H9 (cell line): ENCODE measurements around the gene PACS1. TPM values are rescaled to one million over a fixed set of nuclear protein-coding genes. Genes with fewer than 3 reads are reported as not detected.

Experiments
- DNase-seq: peaks from one replicate; pipeline ENCODE4 v3.0.0-alpha.2; 2017
- H2AFZ ChIP-seq: one replicate; pipeline ENCODE4 v1.6.1; 2013; ENCODE audit warnings: mild to moderate bottlenecking, low read length, control low read depth, moderate library complexity
- H2AK5ac ChIP-seq: 2 replicates; pipeline ENCODE4 v1.6.1; 2013; ENCODE audit warnings: low read length, control low read depth, mixed read lengths; ENCODE audit not compliant: insufficient read length
- H2BK120ac ChIP-seq: one replicate; pipeline ENCODE4 v1.6.1; 2013; ENCODE audit warnings: low read depth, mild to moderate bottlenecking, low read length, control low read depth, inconsistent platforms; ENCODE audit not compliant: poor library complexity, severe bottlenecking
- H2BK12ac ChIP-seq: 2 replicates; pipeline ENCODE4 v1.6.1; 2013; ENCODE audit warnings: low read length, control low read depth, mixed read lengths, low read depth; ENCODE audit not compliant: insufficient read length
- H2BK15ac ChIP-seq: 2 replicates; pipeline ENCODE4 v1.6.1; 2013; ENCODE audit warnings: low read depth, low read length, control low read depth
- H2BK20ac ChIP-seq: one replicate; pipeline ENCODE4 v1.6.1; 2013; ENCODE audit warnings: low read depth, mild to moderate bottlenecking, low read length, control low read depth, inconsistent platforms; ENCODE audit not compliant: poor library complexity, severe bottlenecking
- H2BK5ac ChIP-seq: 2 replicates; pipeline ENCODE4 v1.6.1; 2013; ENCODE audit warnings: low read length, control low read depth, mixed read lengths; ENCODE audit not compliant: insufficient read length
- H3K14ac ChIP-seq: 2 replicates; pipeline ENCODE4 v1.6.1; 2013; ENCODE audit warnings: low read length, control low read depth; ENCODE audit not compliant: insufficient read depth
- H3K18ac ChIP-seq: 2 replicates; pipeline ENCODE4 v1.6.1; 2013; ENCODE audit warnings: low read depth, mild to moderate bottlenecking, mixed read lengths, low read length, control low read depth; ENCODE audit not compliant: insufficient read length
- H3K23ac ChIP-seq: 2 replicates; pipeline ENCODE4 v1.6.1; 2013; ENCODE audit warnings: low read length, control low read depth, mixed read lengths, low read depth; ENCODE audit not compliant: insufficient read length
- H3K23me2 ChIP-seq: 2 replicates; pipeline ENCODE4 v1.6.1; 2013; ENCODE audit warnings: low read depth, mild to moderate bottlenecking, mixed read lengths, low read length, control low read depth; ENCODE audit not compliant: insufficient read length, poor library complexity, severe bottlenecking
- H3K27ac ChIP-seq: 2 replicates; pipeline ENCODE4 v1.5.1; 2013; ENCODE audit warnings: low read length, control low read depth, mixed read lengths, low read depth; ENCODE audit not compliant: insufficient read length
- H3K27me3 ChIP-seq: 2 replicates; pipeline ENCODE4 v1.6.1; 2013; ENCODE audit warnings: low read length, control low read depth, inconsistent platforms; ENCODE audit not compliant: insufficient read depth
- H3K4ac ChIP-seq: 2 replicates; pipeline ENCODE4 v1.6.1; 2013; ENCODE audit warnings: low read depth, mild to moderate bottlenecking, control low read depth, inconsistent platforms, low read length, moderate library complexity
- H3K4me1 ChIP-seq: 2 replicates; pipeline ENCODE4 v1.6.1; 2013; ENCODE audit warnings: low read length, control low read depth, inconsistent platforms; ENCODE audit not compliant: insufficient read depth
- H3K4me2 ChIP-seq: 2 replicates; pipeline ENCODE4 v1.6.1; 2013; ENCODE audit warnings: low read length, control low read depth, mixed read lengths; ENCODE audit not compliant: insufficient read length, insufficient read depth
- H3K56ac ChIP-seq: 2 replicates; pipeline ENCODE4 v1.6.1; 2013; ENCODE audit warnings: low read depth, mild to moderate bottlenecking, mixed read lengths, low read length, control low read depth; ENCODE audit not compliant: insufficient read length
- H3K79me1 ChIP-seq: 2 replicates; pipeline ENCODE4 v1.6.1; 2013; ENCODE audit warnings: low read depth, mild to moderate bottlenecking, moderate library complexity, low read length, control low read depth, inconsistent platforms; ENCODE audit not compliant: insufficient read depth, poor library complexity, severe bottlenecking
- H3K79me2 ChIP-seq: 2 replicates; pipeline ENCODE4 v1.6.1; 2013; ENCODE audit warnings: low read length, control low read depth, inconsistent platforms; ENCODE audit not compliant: insufficient read depth
- H3K9ac ChIP-seq: 2 replicates; pipeline ENCODE4 v1.6.1; 2013; ENCODE audit warnings: low read length, control low read depth, mixed read lengths; ENCODE audit not compliant: insufficient read length; ENCODE audit errors: extremely low read depth
- H3K9me3 ChIP-seq: one replicate; pipeline ENCODE4 v1.6.1; 2013; ENCODE audit warnings: low read depth, low read length, inconsistent platforms; ENCODE audit not compliant: control insufficient read depth
- H3T11ph ChIP-seq: one replicate; pipeline ENCODE4 v1.6.1; 2013; ENCODE audit warnings: mild to moderate bottlenecking, low read length, control low read depth, inconsistent platforms
- H4K20me1 ChIP-seq: one replicate; pipeline ENCODE4 v1.6.1; 2013; ENCODE audit not compliant: control insufficient read depth, insufficient read length, insufficient read depth
- H4K5ac ChIP-seq: 2 replicates; pipeline ENCODE4 v1.6.1; 2013; ENCODE audit warnings: low read depth, mild to moderate bottlenecking, mixed read lengths, low read length, control low read depth; ENCODE audit not compliant: insufficient read length
- H4K8ac ChIP-seq: replicated peaks from 2 replicates; pipeline ENCODE4 v1.6.1; 2013; ENCODE audit warnings: low read length, control low read depth, mixed read lengths, low read depth; ENCODE audit not compliant: insufficient read length
- H4K91ac ChIP-seq: 2 replicates; pipeline ENCODE4 v1.6.1; 2013; ENCODE audit warnings: low read depth, mild to moderate bottlenecking, moderate library complexity, mixed read lengths, low read length, control low read depth; ENCODE audit not compliant: insufficient read length
- H3K27ac Mint-ChIP-seq, 3 experiments: 2 replicates in 2 of 3; 3 replicates in 1 of 3; pipeline ENCODE4 v1.8.0; 2020 to 2021; ENCODE audit warnings: mixed read lengths in 3 of 3, mild to moderate bottlenecking in 1 of 3, moderate library complexity in 1 of 3
- H3K27me3 Mint-ChIP-seq: 2 replicates; pipeline ENCODE4 v1.8.0; 2021; ENCODE audit warnings: low read depth, mild to moderate bottlenecking, moderate library complexity, mixed read lengths
- H3K36me3 Mint-ChIP-seq, 3 experiments: 2 replicates in 2 of 3; 3 replicates in 1 of 3; pipeline ENCODE4 v1.8.0; 2020 to 2021; ENCODE audit warnings: low read depth in 3 of 3, mixed read lengths in 3 of 3; ENCODE audit not compliant: insufficient read depth in 1 of 3
- H3K4me1 Mint-ChIP-seq, 2 experiments: 2 replicates each; pipeline ENCODE4 v1.8.0; 2020; ENCODE audit warnings: mixed read lengths in 2 of 2
- H3K4me3 Mint-ChIP-seq, 2 experiments: 2 replicates in 1 of 2; 3 replicates in 1 of 2; pipeline ENCODE4 v1.8.0; 2020 to 2021; ENCODE audit warnings: mild to moderate bottlenecking in 2 of 2, mixed read lengths in 2 of 2, moderate library complexity in 1 of 2
- H3K9me3 Mint-ChIP-seq, 2 experiments: 2 replicates in 1 of 2; 3 replicates in 1 of 2; pipeline ENCODE4 v1.8.0; 2020; ENCODE audit warnings: mild to moderate bottlenecking in 2 of 2, mixed read lengths in 2 of 2, moderate library complexity in 1 of 2
- WGBS: extraction: QIAGEN DNeasy Blood & Tissue Kit; methylation state at CpG from one replicate; pipeline ENCODE4 v1.1.7; 2013; ENCODE audit warnings: missing lambda C conversion rate, low lambda C conversion rate, mixed read lengths; ENCODE audit not compliant: insufficient read length; ENCODE audit errors: extremely low coverage; 5-methylcytosine and 5-hydroxymethylcytosine counted together
- total RNA-seq: library from RNA; stranded (reverse); gene quantifications from 2 replicates; pipeline ENCODE4 v1.2.1, GENCODE V29; 2021
- TF ChIP-seq, protein P1 (sequence below): fragments of 200-600 bp; sonication (generic); conservative IDR thresholded peaks from 3 replicates; pipeline ENCODE4 v1.8.0; 2021; ENCODE audit warnings: antibody characterized with exemption, mild to moderate bottlenecking

PACS1 gene
- total RNA-seq, 1 experiment from 2014 or later: 35.5 TPM

DNA sequence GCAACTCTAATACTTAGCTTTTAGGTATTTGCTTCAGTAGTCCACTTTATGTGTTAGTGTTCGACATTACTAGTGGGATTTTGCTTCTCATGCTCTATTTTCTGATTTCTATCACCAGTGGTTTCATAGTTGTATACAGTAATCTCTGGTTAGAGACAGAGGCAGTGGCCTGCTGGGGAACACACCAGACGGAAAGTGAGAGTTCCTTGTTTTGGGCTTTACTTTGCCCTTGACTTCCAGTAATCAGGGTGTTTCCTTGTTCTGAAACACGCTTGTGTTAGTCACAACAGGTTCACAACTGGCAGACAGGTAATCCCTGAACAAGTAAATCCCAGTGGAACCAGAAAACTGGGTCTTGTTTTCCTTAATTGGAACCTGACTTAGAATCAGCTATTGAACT is 56.0 kb downstream of the PACS1 start:
- no peak overlapping the region for H3K4ac ChIP-seq
- no peak overlapping the region for H2AK5ac ChIP-seq
- Mint-ChIP-seq H3K4me1 (peaks cover 27 to 35% of the 10 kb centered on the region in 2 experiments), H3K27ac (no peak overlapping the region), H3K9me3 (no peaks in the 10 kb centered on the region), H3K4me3 (no peak overlapping the region), H3K36me3 (no peaks in the 10 kb centered on the region), H3K27me3 (no peaks in the 10 kb centered on the region)
- H2BK120ac ChIP-seq: no peak overlapping the region
- H3K4me1 ChIP-seq: peaks cover 10% of the 10 kb centered on the region; the same call in 1 of the 2 replicates
- no peak overlapping the region for H2BK15ac ChIP-seq
- no peak overlapping the region for H4K91ac ChIP-seq
- no peak overlapping the region for H3K4me2 ChIP-seq
- H2AFZ ChIP-seq: no peak overlapping the region
- H3K56ac ChIP-seq: no peak overlapping the region
- no peaks in the 10 kb centered on the region for H3K79me2 ChIP-seq
- DNase-seq: no peak
- H3K23me2 ChIP-seq: no peaks in the 10 kb centered on the region
- no peak overlapping the region for H4K5ac ChIP-seq
- no peak overlapping the region for H3K18ac ChIP-seq
- no peaks in the 10 kb centered on the region for H4K20me1 ChIP-seq
- no peaks in the 10 kb centered on the region for H3K9me3 ChIP-seq
- no peak overlapping the region for H3K14ac ChIP-seq
- H3K79me1 ChIP-seq: no peaks in the 10 kb centered on the region
- H2BK12ac ChIP-seq: no peak overlapping the region
- no peak overlapping the region for H2BK20ac ChIP-seq
- no CpG with 5 or more reads among the region's 3 CpGs for WGBS
- no peak overlapping the region for H3K9ac ChIP-seq
- no peak overlapping the region for H3T11ph ChIP-seq
- no peak overlapping the region for H3K23ac ChIP-seq
- H2BK5ac ChIP-seq: no peak overlapping the region
- H3K27me3 ChIP-seq: no peaks in the 10 kb centered on the region
- no peak overlapping the region for H4K8ac ChIP-seq
- TF ChIP-seq, protein P1, sequence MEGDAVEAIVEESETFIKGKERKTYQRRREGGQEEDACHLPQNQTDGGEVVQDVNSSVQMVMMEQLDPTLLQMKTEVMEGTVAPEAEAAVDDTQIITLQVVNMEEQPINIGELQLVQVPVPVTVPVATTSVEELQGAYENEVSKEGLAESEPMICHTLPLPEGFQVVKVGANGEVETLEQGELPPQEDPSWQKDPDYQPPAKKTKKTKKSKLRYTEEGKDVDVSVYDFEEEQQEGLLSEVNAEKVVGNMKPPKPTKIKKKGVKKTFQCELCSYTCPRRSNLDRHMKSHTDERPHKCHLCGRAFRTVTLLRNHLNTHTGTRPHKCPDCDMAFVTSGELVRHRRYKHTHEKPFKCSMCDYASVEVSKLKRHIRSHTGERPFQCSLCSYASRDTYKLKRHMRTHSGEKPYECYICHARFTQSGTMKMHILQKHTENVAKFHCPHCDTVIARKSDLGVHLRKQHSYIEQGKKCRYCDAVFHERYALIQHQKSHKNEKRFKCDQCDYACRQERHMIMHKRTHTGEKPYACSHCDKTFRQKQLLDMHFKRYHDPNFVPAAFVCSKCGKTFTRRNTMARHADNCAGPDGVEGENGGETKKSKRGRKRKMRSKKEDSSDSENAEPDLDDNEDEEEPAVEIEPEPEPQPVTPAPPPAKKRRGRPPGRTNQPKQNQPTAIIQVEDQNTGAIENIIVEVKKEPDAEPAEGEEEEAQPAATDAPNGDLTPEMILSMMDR: no peak
- no peak overlapping the region for H3K27ac ChIP-seq
